GM06990 (cell line): ENCODE measurements around the gene HES1.
"Not testable (repeated sequence)": the region's sequence is repeated elsewhere in the genome, so short reads cannot be mapped to it uniquely, and the experiment has no call there.

Experiments
- DNase-seq: peaks from one replicate; pipeline ENCODE4 v3.0.0-alpha.2; 2011; ENCODE audit not compliant: insufficient read length; ENCODE audit errors: extremely low read depth
- H3K27me3 ChIP-seq: replicated peaks from 2 replicates; pipeline ENCODE4 v1.6.0; 2011; ENCODE audit warnings: low read length; ENCODE audit not compliant: control insufficient read depth, insufficient read depth
- H3K36me3 ChIP-seq: 2 replicates; pipeline ENCODE4 v1.5.1; 2011; ENCODE audit warnings: low read length; ENCODE audit not compliant: control insufficient read depth, insufficient read depth
- H3K4me3 ChIP-seq: replicated peaks from 2 replicates; pipeline ENCODE4 v1.5.1; 2011; ENCODE audit warnings: low read depth, mild to moderate bottlenecking, control low read depth, low read length
- CTCF ChIP-seq: IDR thresholded peaks from 2 replicates; pipeline ENCODE4 v1.5.1; 2011; ENCODE audit warnings: low read length, control low read depth, mild to moderate bottlenecking, inconsistent platforms; ENCODE audit not compliant: insufficient read depth, poor library complexity, severe bottlenecking

The HES1 gene

GRCh38 chr3:194126790-194127189 lies 9.2 kb upstream of the HES1 start:
- no peak overlapping the region for H3K4me3 ChIP-seq
- TF ChIP-seq CTCF: no peak
- no peak for DNase-seq
- H3K27me3 ChIP-seq: no peaks in the 10 kb centered on the region
- no peaks in the 10 kb centered on the region for H3K36me3 ChIP-seq

GRCh38 chr3:194128202-194128918 lies 7.6 kb upstream of the HES1 start:
- peak; percentile 33 for TF ChIP-seq CTCF
- no peak for DNase-seq
- Histone ChIP-seq H3K4me3 (no peak overlapping the region), H3K27me3 (no peaks in the 10 kb centered on the region), H3K36me3 (no peaks in the 10 kb centered on the region)

GRCh38 chr3:194128919-194129295 lies 7.0 kb upstream of the HES1 start:
- H3K27me3 ChIP-seq, H3K4me3 ChIP-seq, DNase-seq, H3K36me3 ChIP-seq: not testable (repeated sequence)

- Histone ChIP-seq H3K36me3 (no peaks in the 10 kb centered on the region), H3K4me3 (no peak overlapping the region), H3K27me3 (no peaks in the 10 kb centered on the region)
- no peak for DNase-seq
- TF ChIP-seq CTCF: no peak
These were observed 6.3 kb upstream of the HES1 start for GRCh38 chr3:194129581-194130133.

GRCh38 chr3:194130188-194130587 lies 5.8 kb upstream of the HES1 start:
- H3K4me3 ChIP-seq: no peak overlapping the region
- no peak for DNase-seq
- TF ChIP-seq CTCF: no peak
- H3K27me3 ChIP-seq: no peaks in the 10 kb centered on the region
- no peaks in the 10 kb centered on the region for H3K36me3 ChIP-seq

GRCh38 chr3:194130807-194131589 lies 5.0 kb upstream of the HES1 start:
- DNase-seq: peak; percentile 95
- H3K27me3 ChIP-seq: no peaks in the 10 kb centered on the region
- TF ChIP-seq CTCF: no peak
- H3K4me3 ChIP-seq: 0 out of 2 replicates have a peak overlapping the region, but pooled peaks have one; percentile 16
- H3K36me3 ChIP-seq: no peaks in the 10 kb centered on the region
